Measurements from ENCODE around the gene LRIG3.

GRCh38 chr12:58886474-58886873, 33.8 kb downstream of the LRIG3 start:
- no peak for TF ChIP-seq CTCF (IDR thresholded peaks at IDR 0.05)
- TF ChIP-seq POLR2A (IDR thresholded peaks at IDR 0.05), result no peak
